ENCODE data around the gene CYP26C1.
A peak's percentile ranks its signal among the peaks of the same experiment; 100 is the strongest.

CYP26C1 gene, protein sequence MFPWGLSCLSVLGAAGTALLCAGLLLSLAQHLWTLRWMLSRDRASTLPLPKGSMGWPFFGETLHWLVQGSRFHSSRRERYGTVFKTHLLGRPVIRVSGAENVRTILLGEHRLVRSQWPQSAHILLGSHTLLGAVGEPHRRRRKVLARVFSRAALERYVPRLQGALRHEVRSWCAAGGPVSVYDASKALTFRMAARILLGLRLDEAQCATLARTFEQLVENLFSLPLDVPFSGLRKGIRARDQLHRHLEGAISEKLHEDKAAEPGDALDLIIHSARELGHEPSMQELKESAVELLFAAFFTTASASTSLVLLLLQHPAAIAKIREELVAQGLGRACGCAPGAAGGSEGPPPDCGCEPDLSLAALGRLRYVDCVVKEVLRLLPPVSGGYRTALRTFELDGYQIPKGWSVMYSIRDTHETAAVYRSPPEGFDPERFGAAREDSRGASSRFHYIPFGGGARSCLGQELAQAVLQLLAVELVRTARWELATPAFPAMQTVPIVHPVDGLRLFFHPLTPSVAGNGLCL

DNA sequence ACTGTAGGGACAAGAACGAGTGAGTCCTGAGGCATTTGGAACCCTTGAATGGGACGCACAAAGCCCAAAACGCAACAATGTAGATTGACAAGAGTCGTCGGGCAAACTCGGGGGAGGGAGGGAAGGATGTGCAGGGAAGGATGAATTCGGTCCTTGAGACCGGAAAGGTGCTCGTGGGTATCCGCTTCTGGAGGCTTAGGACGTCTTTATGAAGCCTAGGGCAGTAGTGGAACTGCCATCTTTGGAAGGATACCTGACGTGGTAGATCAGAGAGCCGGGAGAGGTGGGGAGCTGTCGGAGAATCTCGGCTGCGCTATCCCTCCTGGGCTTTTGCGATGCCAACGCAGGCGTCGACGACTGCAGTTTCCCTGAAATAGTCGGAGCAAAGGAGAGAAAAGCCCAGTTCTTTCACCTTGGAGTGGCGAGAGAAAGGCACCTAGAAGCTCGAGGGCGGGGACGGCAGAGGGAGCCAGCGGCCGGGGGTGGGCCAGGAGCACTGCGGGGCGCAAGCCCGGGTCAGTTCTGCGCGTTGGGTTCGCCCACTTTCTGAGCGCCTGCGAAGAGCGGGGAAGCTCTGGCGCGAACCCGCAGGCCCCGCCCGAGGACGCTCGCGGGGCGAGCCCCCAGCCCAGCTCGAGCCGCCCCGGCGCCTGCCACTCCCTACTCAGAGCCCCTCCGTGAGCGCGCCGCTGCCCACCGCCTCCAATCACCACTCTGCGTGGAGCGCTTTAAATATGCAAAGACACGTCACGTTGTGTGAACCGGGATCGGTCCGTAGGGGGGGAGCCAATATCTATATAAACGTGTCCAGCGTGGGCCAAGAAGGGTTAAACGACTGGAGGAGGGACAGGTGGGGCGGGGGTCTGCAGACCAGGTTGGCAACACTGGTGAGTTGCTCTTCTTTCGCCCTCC, at the start of gene CYP26C1:
TSS of gene CYP26C1 (plus strand) at position 824 of the 912 bp plus-strand sequence. CDS start 466 bp downstream, outside the sequence.
- DNase-seq: no peak

DNA sequence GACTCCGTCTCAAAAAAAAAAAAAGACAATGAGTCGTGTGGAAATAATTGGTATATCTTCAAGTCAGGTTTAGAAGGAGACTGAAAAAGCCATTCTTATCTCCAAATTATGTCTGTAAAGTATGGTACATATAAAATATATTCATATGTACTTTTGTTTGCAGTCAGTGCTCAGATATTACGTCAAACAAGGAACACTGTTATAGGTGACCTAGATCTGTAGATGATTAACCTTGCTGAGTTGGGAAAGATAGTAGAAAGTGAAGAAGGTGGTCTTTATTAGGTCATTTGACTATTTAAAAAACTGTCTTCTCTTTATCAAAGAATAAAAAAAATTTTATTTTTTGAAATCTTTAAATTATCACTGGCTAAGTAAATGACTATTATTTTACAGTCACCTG, 44.9 kb upstream of the CYP26C1 start:
- no peak for DNase-seq

DNA sequence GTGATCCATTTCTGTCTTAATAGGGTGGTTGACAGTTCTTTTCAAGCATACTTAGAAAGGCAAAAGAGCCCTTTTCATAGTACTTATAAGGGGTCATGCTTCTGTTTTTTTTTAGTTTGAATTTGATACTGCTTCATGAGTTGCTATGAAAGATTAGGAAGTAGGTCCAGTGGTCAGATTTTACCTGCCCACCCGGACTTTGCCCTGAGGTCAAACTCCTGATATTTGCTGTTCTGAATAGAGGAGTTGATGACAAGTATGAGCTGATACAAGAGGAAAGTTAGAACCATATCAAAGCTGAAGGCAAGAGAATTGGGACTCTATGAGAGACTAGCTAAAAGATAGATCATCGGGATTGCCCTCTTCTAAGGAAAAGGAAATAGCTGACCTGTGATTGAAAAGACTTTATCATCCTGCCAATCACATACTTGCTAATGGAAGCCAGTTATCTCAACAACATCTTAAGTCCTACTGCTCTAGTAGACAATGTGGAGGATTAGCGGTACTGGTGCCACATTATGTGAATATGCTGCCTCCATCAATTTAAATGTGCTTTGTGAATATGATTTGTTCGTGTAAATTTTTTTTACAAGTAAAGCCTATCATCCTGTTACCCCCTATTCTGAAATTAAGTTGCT, 37.5 kb upstream of the CYP26C1 start:
- no peak for DNase-seq

DNA sequence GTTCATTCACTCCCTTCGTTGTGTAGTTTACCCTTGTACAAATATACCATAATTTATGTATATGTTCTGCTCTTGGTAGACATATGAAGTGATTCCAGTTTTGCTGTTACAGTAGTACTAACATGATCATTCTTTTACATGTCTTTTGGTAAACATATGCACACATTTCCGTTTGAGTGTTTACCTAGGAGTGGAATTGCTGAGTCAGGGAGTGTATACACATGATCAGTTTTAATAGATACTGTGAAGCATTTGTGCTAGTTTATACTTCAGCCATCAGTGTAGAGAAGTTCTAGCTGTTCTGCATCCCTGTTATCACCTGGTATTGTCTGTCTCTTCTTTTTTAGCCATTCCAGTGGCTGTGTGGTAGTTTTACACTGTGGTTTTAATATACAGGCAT, 34.5 kb upstream of the CYP26C1 start:
- no peak for DNase-seq

DNA sequence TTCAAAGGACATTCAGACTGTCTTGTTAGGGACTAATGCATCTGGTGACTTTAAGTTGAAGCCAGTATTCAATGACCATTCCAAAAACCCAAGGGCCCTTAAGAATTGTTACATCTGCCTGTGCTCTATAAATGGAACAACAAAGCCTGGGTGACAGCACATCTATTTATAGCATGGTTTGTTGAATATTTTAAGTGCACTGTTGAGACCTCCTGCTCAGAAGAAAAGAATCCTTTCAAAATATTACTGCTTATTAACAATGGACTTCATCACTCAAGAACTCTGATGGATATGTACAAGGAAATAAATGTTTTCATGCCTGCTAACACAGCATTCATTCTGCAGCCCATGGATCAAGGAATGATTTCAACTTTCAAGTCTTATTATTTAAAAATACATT, 33.1 kb upstream of the CYP26C1 start:
- DNase-seq: no peak

DNA sequence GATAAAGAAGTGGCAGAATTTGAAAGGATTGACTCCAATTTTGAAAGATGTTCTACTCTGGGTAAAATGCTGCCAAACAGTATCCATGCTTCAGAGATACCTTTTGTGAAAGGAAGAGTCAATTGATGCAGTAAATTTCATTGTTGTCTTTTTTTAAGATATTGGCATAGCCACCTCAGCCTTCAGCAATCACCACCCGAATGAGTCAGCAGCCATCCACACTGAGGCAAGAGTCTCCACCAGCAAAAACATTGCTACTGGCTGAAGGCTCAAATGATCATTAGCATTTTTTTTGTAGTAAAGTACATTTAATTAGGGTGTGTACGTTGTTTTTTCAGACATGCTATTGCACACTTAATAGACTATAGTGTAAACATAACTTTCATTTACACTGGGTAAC, 31.7 kb upstream of the CYP26C1 start:
- DNase-seq: no peak

DNA sequence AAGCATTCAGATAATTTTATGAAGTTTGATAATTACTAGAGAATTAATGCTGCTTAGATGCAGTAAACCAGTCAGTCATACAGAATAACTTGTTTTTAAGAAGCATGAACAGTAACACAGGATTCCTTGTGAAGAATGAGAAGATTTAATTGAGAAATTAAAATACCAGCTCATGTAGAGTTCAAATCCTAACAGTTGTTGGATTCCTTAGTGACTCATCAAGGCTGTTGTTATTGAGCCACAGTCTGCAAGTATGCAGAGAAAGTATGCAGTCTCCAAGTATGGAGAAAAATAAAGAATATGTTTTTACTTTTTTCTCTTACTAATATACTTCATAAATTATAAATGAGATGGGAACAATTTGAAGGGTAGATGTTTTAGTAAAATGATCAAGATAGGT, 30.2 kb upstream of the CYP26C1 start:
- DNase-seq: no peak

DNA sequence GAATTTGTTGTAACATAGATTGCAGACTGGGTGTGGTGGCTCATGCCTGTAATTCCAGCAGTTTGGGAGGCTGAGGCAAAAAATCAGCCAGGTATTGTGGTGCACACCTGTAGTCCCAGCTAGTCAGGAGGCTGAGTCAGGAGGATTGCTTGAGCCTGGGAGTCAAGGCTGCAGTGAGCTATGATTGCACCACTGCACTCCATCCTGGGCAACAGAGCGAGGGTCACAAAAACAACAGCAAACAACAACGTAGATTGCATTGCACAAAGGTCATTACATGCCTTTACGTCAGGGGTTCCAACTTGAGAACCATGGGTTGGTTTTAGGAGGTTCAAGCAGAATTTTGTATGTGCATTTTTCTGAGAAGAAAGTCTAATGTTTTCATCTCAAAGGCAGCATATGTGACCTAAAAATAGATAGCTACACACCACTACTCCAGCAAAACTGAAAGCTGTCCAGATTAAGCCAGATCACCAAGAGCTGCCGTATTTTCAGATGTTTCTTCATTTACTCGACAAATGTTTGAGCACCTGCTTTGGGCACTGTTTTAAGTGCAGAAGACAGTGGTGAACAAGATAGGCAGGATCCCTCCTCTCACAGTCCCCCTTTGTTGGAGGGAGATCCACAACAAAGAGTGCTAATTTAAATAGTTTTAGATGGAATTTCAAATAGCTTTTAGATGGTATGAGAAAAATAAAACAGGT, 28.3 kb upstream of the CYP26C1 start:
- no peak for DNase-seq

DNA sequence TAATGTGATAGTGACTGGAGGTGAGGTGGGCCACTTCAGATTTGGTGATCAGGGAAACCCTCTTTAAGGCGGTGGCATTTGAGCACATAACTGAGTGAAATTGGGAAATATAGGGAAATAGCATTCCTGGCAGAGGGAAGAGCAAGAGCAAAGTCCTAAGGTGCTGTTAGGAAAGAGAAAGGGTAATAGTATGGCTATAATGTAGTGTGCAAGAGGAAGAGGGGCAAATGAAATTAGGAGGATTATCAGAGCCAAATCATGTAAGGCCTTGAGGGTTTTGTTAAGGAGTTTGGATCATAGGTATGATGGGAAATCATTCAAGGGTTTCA, 27.8 kb upstream of the CYP26C1 start:
- no peak for DNase-seq

DNA sequence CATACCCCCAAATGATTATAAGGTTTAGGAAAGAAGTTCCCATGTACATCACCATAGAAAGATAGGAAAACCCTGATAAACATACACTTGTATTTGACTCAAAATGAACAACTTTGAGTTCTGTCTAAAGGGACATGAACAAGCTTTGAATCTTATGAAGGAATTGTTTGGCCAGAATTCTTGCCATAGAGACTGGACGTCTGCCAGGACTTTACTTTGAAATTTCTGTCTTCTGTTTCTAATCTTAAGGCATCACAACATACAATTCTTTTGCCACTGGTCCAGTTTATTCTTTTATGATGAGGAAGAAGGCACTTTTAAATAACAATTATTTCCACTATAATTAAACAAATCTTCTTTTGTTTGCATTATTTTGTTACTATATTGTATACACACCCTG, 26.2 kb upstream of the CYP26C1 start:
- DNase-seq: no peak

DNA sequence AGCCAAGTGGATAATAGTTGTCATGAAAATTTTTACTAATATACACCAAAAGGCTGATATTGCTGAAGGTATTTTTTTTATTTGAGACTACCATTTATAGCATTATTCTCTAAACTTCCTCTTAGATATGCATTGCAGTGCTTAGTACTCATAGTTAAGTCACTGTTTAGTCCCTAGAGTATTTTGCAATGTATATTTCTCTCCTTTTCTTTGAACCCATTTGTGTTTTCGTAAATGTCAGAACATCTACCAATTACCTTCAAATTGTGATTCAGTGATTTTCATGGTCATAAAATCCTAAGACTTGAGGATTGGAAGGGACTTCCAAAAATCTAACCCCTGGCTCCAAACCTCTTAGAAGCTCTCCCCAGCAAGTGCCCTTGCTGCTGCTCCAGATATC, 21.5 kb upstream of the CYP26C1 start:
- no peak for DNase-seq

DNA sequence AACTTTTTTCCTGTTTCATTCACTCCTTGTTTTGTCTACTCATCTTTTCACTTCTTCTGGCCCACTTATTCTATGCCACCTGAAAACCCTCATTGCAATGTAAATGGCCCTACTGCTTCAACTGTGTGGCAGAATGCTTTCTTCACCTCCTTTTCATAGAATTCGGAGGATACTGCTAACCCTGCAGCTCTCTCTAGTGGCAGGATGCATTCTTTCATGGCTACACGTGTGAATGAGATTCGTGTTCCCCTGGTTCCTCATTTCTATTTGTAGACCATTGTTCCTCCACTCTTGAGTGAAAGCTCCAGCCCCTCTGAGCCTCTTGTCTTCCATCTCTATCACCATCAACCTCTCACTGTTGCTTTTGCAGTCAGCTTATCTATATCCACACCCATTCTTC, 20.9 kb upstream of the CYP26C1 start:
- DNase-seq: peak in 2 of 56 donors; percentile 2 to 10

DNA sequence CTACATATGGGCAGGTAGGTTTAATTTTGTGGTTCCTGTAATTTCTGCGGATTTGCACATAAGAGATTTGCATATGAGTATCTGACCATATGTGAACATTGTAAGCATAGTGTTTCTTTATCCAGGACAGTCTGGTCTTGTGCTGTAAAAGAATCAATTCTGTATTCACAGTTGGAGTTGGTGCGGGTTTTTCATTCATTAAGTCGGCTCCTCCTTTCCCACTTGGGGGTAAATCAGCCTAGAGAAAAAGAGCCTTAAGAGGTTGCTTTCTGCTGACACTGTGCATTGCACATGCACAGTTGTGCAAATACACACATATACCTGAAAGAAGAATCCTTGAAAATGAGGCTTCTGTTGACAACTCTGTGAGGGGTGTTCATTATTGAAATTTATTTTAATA, 6.1 kb upstream of the CYP26C1 start:
- no peak for DNase-seq

DNA sequence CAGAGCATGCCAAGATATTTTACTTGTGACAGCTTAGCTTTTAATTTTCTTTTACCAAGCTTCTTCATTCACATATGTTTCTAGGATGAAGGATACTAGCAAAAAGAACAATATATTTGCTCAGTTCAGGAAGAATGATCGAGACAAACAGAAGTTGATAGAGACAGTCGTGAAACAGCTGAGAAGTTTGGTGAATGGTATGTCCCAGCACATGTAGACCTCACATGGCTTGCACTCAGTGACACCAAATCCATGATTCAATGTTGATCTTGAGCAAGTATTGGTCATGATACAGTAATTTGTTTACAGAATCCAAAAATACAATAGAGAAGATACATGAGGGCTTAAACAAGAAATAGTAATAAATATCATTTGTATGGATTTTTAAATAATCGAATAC, 2.5 kb upstream of the CYP26C1 start:
- DNase-seq: no peak

DNA sequence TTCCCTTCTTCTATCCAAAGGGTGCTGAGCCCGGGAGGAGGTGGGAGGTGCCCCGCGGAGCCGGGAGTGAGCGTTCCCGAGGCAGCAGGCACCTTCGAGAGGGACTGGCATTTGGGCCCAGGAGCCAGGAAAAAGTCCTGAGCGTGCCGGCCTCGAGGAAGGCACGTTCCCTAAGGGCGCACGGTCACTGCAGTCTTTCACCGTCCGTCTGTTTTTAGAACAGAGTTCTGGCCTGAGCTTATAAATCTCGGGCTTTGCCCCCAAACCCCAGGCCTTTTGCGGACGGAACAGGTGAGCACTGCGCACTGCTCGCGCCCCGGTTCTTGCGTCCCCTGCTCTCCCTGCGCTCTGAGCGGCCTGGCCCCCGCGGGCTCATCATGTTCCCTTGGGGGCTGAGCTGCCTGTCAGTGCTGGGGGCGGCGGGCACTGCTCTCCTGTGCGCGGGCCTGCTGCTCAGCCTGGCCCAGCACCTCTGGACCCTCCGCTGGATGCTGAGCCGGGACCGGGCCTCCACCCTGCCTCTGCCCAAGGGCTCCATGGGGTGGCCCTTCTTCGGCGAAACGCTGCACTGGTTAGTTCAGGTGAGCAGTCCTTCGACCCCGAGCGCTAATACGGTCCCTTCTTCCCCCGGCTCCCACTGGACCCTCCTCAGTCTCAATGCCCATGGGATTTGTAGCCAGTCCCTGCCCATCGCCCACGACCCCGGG, 442 bp downstream of the CYP26C1 start:
- no peak for DNase-seq

DNA sequence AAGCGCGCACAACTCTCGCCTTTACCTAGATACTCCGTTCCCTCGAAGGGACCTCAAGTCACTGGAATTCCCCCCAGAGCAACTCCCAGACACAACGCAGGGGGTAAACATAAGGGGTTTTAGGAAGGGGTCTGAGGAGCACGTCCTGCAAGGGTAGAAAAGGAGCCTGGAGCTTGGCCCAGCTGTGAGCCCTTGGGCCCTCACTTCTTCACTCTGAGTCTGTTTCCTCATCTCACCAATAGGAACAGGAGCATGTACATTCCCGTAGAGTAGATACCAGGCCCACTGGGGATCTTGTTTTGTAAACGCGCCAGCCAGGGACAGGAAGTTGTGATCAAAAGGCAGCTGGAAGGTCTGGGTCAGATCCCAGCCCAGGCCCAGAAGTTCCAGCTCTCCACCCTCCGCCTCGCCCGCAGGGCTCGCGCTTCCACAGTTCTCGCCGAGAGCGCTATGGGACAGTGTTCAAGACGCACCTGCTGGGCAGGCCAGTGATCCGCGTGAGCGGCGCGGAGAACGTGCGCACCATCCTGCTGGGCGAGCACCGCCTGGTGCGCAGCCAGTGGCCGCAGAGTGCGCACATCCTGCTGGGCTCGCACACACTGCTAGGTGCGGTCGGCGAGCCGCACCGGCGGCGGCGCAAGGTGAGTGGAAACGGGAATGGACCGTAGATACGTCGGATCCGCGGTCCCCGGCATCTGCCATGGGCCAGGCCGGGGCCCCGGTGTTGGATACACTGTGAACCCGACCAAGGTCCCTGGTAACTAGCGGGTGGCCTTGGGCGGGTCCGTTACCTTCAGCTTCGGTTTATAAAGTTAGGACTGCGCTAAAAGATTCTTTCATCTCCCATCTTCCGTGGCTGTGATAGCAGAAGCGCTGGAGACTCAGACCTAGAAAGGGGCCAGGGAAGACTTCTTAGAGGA, 1.3 kb downstream of the CYP26C1 start:
- DNase-seq: no peak

DNA sequence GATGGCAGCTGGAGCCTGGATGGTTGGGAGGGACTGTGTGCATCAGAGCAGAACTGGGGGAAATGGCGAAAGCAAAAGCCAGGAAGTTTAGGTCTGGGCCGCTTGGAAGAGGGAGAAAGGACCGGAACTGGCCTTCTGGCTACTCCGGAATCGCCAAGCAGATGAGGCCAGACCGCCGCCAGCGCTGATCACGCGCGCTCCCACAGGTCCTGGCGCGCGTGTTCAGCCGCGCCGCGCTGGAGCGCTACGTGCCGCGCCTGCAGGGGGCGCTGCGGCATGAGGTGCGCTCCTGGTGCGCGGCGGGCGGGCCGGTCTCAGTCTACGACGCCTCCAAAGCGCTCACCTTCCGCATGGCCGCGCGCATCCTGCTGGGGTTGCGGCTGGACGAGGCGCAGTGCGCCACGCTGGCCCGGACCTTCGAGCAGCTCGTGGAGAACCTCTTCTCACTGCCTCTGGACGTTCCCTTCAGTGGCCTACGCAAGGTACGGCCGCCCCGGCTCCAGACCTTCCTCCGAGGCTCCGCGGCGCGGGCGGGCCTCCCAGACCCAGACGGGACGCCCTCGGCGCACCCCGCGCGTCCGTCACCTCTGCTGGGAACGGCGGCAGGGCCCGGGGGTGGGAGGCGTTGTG, 2.0 kb downstream of the CYP26C1 start:
- DNase-seq: peak in 1 of 56 donors; percentile 26

DNA sequence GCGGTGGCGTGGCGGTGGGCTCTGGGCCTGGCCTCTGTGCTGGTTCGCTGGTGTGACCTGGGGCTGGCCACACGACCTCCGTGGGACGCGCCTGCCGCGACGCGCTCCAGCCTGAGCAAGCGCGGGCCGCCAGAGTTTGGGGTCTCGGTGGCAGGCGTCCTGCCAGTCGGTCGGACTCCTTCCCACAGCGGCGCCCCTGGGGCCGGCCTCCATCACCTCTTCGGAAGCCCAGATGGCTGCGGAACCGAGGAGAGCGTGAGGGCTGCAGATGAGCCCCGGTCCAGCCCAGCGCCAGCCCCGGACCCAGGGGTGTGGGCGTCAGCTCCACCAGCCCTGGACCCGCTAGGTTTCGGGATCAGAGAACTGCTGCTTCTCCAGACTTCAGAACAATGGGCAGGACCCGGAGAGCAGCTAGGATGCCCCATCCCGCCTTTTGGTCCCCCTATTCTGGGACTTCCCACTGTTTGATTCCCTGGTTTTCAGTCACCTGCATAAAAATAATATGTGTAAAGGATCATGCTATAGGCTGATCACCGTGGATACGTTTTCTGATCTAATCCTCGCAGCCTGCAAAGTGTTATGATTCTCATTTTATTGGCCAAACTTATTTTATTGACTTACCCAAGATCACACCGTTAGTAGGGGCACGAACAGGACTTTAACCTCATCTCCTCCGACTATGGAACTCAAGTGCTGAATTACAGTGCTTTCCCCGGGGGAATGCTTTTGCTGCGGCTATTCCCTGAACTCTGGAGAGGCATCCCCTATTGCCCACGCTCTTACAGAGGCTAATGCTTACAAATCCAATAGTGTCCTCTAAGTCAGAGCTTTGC, 2.8 kb downstream of the CYP26C1 start:
- DNase-seq: no peak

Data from amygdala (tissue), 56 donors.